Spleen (tissue), 7 donors: ENCODE measurements around the gene CARS1.

Experiments
- POLR2A ChIP-seq, 3 donors: fragments of 450-650 bp; IDR thresholded peaks; one replicate each; pipeline ENCODE4 v1.5.1; 2017; ENCODE audit warnings: antibody characterized with exemption in 3 of 3, mild to moderate bottlenecking in 1 of 3
- POLR2AphosphoS5 ChIP-seq, 3 donors: sonication (generic); formaldehyde crosslinking; IDR thresholded peaks; one replicate each; pipeline ENCODE4 v1.5.1; 2017; ENCODE audit warnings: antibody characterized with exemption in 3 of 3
- TF ChIP-seq, protein P1 (sequence below), 11 experiments: fragments of 200-600 bp in 7 of 11; fragments of 450-650 bp in 4 of 11; sonication (generic) in 4 of 11; IDR thresholded peaks in 8 of 11; conservative IDR thresholded peaks in 3 of 11; 1 replicate in 7 of 11; 2 replicates in 4 of 11; pipeline versions ENCODE4 v1.4.0 to v1.8.0; 2016 to 2021; ENCODE audit warnings: antibody characterized with exemption in 11 of 11, inconsistent platforms in 4 of 11, mild to moderate bottlenecking in 1 of 11
- donor health status: DM: no; HTN: no; CAD: no; lungs with moderate emphysema.
- donor health status: DM: no; HTN: no; CAD: no.
- donor health status: DM: no; HTN: no; CAD: no.

DNA sequence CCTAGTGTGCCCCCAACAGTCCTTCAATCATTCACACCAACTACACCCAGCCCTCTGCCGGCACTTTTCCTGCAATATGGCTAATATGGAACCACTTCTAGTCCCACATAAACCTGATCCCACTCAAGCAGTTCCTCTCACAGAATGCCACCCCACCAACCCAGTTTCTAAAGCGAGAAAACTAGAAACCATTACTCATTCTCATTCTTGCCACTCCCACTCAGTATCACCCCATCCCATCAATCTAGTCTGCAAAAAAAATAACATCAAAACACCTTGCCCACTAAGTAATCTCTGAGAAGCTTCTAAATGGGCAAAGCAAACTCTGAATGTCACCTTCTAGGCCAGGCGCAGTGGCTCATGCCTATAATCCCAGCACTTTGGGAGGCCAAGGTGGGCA lies 83.0 kb downstream of the CARS1 start:
- TF ChIP-seq POLR2A (IDR thresholded peaks at IDR 0.05), result no peak
- TF ChIP-seq POLR2AphosphoS5 (IDR thresholded peaks at IDR 0.05), result no peak
- TF ChIP-seq, protein P1, sequence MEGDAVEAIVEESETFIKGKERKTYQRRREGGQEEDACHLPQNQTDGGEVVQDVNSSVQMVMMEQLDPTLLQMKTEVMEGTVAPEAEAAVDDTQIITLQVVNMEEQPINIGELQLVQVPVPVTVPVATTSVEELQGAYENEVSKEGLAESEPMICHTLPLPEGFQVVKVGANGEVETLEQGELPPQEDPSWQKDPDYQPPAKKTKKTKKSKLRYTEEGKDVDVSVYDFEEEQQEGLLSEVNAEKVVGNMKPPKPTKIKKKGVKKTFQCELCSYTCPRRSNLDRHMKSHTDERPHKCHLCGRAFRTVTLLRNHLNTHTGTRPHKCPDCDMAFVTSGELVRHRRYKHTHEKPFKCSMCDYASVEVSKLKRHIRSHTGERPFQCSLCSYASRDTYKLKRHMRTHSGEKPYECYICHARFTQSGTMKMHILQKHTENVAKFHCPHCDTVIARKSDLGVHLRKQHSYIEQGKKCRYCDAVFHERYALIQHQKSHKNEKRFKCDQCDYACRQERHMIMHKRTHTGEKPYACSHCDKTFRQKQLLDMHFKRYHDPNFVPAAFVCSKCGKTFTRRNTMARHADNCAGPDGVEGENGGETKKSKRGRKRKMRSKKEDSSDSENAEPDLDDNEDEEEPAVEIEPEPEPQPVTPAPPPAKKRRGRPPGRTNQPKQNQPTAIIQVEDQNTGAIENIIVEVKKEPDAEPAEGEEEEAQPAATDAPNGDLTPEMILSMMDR (IDR thresholded peaks at IDR 0.05 in 8 of 11, conservative IDR thresholded peaks at IDR 0.05 in 3 of 11), result no peak
